VCaP (cell line): ENCODE measurements around the gene APBB1.
"Not testable (repeated sequence)": the region's sequence is repeated elsewhere in the genome, so short reads cannot be mapped to it uniquely, and the experiment has no call there.

Experiments
- H3K27ac ChIP-seq: fragments of 450-650 bp; 2 replicates; pipeline ENCODE4 v1.5.1; 2017
- CTCF ChIP-seq: fragments of 450-650 bp; conservative IDR thresholded peaks from 2 replicates; pipeline ENCODE4 v1.5.1; 2017; ENCODE audit warnings: mild to moderate bottlenecking, moderate library complexity

The APBB1 gene

GRCh38 chr11:6397636-6398035 lies 21.3 kb downstream of the APBB1 start:
- no peak overlapping the region for H3K27ac ChIP-seq
- no peak for TF ChIP-seq CTCF

GRCh38 chr11:6397156-6397555 lies 21.7 kb downstream of the APBB1 start:
- H3K27ac ChIP-seq, result no peak overlapping the region
- no peak for TF ChIP-seq CTCF

- TF ChIP-seq CTCF, result no peak
Observed at GRCh38 chr11:6395470-6396060, 23.3 kb downstream of the APBB1 start.

GRCh38 chr11:6393989-6394670 lies 24.8 kb downstream of the APBB1 start:
- no peak overlapping the region for H3K27ac ChIP-seq
- TF ChIP-seq CTCF, result no peak

More at GRCh38 chr11:6395470-6396060, 23.3 kb downstream of the APBB1 start:
- no peak overlapping the region for H3K27ac ChIP-seq

GRCh38 chr11:6392251-6392650 lies 26.6 kb downstream of the APBB1 start:
- H3K27ac ChIP-seq, result not testable (repeated sequence)

GRCh38 chr11:6391537-6392134 lies 27.3 kb downstream of the APBB1 start:
- no peak for TF ChIP-seq CTCF
- no peak overlapping the region for H3K27ac ChIP-seq

GRCh38 chr11:6390718-6391469 lies 28.0 kb downstream of the APBB1 start:
- peak overlapping the region; percentile 71 for H3K27ac ChIP-seq

More at GRCh38 chr11:6390718-6391469, 28.0 kb downstream of the APBB1 start:
- no peak for TF ChIP-seq CTCF
